ENCODE measurements around the gene PIRT.

PIRT gene

DNA sequence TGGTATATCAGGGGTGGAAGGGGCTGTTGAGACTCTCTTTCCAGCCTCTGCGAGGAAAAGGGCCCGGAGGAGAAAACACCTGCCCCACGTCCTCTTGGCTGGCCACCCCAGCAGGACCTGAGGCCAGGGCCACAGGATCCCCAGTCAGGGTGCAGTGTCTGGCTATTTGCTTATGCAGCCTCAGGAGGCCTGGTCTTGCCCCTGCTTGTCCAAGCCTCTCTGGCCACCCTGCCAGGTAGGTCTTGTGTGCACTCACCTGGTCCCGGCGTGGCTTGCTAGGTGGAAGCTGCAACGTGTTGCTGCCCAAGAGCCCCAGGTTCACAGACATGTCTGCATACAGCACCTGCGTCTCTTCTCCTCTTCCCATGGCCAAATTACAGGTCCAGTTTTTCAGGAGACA is 34.5 kb downstream of the PIRT start (continued):
- TF ChIP-seq PATZ1 (tag by site-specific recombination; IDR thresholded peaks at IDR 0.05): no peak

DNA sequence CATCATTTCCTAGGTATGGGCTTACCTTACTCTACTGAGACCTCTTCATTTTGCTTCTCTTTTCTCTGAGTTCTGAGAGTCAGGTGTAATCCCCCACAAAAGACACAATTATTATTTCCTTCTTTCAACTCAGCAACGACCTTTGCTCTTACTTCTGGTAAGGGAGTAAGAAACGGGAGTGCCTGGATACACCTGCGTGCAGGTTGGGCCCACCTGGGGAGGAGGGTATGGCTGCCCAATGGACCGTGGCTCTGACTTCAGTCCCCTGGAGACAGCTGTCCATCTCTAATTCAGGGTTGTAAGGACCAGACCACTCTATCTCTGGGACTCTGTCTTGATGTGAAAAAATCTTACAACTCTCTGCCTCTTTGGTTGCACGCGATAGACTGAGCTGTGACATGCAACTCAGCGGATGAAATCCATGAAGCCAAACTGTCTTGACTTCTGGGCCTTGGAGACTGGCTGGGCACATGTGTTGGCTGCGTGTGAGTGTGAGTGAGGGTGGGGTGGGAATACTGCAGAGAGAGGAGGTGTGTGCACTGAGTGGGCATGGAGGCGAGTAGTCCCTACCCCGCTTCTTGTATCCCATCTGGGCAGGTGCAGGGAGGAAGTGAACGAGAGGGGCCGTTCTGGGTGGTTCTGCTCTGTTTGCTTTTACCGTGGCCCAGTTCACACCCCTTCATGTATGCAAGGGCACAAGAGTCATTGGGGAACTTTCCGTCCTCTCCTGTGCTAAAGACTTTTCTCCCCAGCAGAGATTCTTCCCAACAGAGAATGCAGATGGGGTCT is 35.2 kb downstream of the PIRT start:
- no peaks in the 10 kb centered on the region for H3K36me3 ChIP-seq (ENCODE audit: control insufficient read depth in 2 of 2, insufficient read depth in 1 of 2, low read length in 2 of 2)
- ChIA-PET CTCF (interaction anchor here (0.6 kb wide), 1 partner anchor 486 kb away, joined by 3 read pairs; no protein-coding TSS in a partner anchor), POLR2A (no interaction called here)
- TF ChIP-seq ZNF404 (tag by site-specific recombination; IDR thresholded peaks at IDR 0.05) (no peak), KLF1 (tag by site-specific recombination; IDR thresholded peaks at IDR 0.05) (no peak), ZNF24 (tag by site-specific recombination; IDR thresholded peaks at IDR 0.05) (no peak), IKZF3 (tag by site-specific recombination; IDR thresholded peaks at IDR 0.05) (no peak), ZNF76 (tag by site-specific recombination; IDR thresholded peaks at IDR 0.05; ENCODE audit: borderline replicate concordance, low read depth) (no peak), ZNF624 (tag by site-specific recombination; IDR thresholded peaks at IDR 0.05) (no peak), ZNF114 (tag by site-specific recombination; IDR thresholded peaks at IDR 0.05) (no peak), ZNF837 (tag by site-specific recombination; IDR thresholded peaks at IDR 0.05) (no peak), ZNF785 (tag by site-specific recombination; IDR thresholded peaks at IDR 0.05) (no peak), ZNF626 (tag by site-specific recombination; IDR thresholded peaks at IDR 0.05) (no peak)
- TF ChIP-seq, protein P1, sequence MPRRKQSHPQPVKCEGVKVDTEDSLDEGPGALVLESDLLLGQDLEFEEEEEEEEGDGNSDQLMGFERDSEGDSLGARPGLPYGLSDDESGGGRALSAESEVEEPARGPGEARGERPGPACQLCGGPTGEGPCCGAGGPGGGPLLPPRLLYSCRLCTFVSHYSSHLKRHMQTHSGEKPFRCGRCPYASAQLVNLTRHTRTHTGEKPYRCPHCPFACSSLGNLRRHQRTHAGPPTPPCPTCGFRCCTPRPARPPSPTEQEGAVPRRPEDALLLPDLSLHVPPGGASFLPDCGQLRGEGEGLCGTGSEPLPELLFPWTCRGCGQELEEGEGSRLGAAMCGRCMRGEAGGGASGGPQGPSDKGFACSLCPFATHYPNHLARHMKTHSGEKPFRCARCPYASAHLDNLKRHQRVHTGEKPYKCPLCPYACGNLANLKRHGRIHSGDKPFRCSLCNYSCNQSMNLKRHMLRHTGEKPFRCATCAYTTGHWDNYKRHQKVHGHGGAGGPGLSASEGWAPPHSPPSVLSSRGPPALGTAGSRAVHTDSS (tag by site-specific recombination; IDR thresholded peaks at IDR 0.05): no peak
- no peaks in the 10 kb centered on the region for H3K4me1 ChIP-seq (ENCODE audit: control insufficient read depth, insufficient read depth, low read length)
- no peak overlapping the region for H3K4me3 ChIP-seq (ENCODE audit: low read depth, low read length)
- no peaks in the 10 kb centered on the region for H3K9me3 ChIP-seq (ENCODE audit: control insufficient read depth, insufficient read depth, low read depth, low read length)
- H3K27ac ChIP-seq (ENCODE audit: extremely low read depth, low read depth, low read length): no peak overlapping the region

DNA sequence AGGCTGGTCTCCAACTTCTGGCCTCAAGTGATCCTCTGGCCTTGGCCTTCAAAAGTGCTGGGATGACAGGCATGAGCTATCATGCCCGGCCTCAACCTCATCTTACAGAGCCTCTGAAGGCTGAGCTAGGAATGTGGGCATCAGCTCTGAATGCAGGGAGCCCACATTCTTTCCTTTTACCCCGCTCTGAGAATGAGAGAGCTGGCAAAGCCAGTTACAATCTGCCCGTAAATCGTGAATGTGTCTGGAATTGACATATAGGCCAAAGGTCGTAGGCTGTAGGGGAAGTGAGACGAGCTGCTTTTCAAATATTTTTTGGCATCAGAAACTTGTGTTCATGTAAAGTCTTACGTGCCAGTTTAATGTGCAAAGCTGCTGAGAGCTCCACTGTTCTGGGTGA is 38.5 kb downstream of the PIRT start:
- no peak overlapping the region for H3K27ac ChIP-seq (ENCODE audit: extremely low read depth, low read depth, low read length)
- ChIA-PET CTCF (interaction anchor here (0.7 kb wide), 2 partner anchors 27 to 64 kb away, joined by 4 read pairs; no protein-coding TSS in a partner anchor), POLR2A (no interaction called here)
- no peaks in the 10 kb centered on the region for H3K4me1 ChIP-seq (ENCODE audit: control insufficient read depth, insufficient read depth, low read length)
- H3K9me3 ChIP-seq (ENCODE audit: control insufficient read depth, insufficient read depth, low read depth, low read length): no peaks in the 10 kb centered on the region
- TF ChIP-seq, protein P2, sequence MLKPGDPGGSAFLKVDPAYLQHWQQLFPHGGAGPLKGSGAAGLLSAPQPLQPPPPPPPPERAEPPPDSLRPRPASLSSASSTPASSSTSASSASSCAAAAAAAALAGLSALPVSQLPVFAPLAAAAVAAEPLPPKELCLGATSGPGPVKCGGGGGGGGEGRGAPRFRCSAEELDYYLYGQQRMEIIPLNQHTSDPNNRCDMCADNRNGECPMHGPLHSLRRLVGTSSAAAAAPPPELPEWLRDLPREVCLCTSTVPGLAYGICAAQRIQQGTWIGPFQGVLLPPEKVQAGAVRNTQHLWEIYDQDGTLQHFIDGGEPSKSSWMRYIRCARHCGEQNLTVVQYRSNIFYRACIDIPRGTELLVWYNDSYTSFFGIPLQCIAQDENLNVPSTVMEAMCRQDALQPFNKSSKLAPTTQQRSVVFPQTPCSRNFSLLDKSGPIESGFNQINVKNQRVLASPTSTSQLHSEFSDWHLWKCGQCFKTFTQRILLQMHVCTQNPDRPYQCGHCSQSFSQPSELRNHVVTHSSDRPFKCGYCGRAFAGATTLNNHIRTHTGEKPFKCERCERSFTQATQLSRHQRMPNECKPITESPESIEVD (tag by site-specific recombination; IDR thresholded peaks at IDR 0.05): no peak
- TF ChIP-seq ZNF449 (tag by site-specific recombination; IDR thresholded peaks at IDR 0.05) (no peak), ZNF776 (tag by site-specific recombination; IDR thresholded peaks at IDR 0.05; ENCODE audit: borderline replicate concordance) (no peak), ZNF223 (tag by site-specific recombination; IDR thresholded peaks at IDR 0.05) (no peak), ZNF585B (tag by site-specific recombination; IDR thresholded peaks at IDR 0.05) (no peak), ZNF626 (tag by site-specific recombination; IDR thresholded peaks at IDR 0.05) (no peak), ZNF202 (tag by site-specific recombination; IDR thresholded peaks at IDR 0.05; ENCODE audit: borderline replicate concordance) (no peak)
- TF ChIP-seq, protein P3, sequence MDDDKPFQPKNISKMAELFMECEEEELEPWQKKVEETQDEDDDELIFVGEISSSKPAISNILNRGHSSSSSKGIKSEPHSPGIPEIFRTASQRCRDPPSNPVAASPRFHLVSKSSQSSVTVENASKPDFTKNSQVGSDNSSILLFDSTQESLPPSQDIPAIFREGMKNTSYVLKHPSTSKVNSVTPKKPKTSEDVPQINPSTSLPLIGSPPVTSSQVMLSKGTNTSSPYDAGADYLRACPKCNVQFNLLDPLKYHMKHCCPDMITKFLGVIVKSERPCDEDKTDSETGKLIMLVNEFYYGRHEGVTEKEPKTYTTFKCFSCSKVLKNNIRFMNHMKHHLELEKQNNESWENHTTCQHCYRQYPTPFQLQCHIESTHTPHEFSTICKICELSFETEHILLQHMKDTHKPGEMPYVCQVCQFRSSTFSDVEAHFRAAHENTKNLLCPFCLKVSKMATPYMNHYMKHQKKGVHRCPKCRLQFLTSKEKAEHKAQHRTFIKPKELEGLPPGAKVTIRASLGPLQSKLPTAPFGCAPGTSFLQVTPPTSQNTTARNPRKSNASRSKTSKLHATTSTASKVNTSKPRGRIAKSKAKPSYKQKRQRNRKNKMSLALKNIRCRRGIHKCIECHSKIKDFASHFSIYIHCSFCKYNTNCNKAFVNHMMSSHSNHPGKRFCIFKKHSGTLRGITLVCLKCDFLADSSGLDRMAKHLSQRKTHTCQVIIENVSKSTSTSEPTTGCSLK (tag by site-specific recombination; IDR thresholded peaks at IDR 0.05): no peak
- no peak overlapping the region for H3K4me3 ChIP-seq (ENCODE audit: low read depth, low read length)
- no peaks in the 10 kb centered on the region for H3K36me3 ChIP-seq (ENCODE audit: control insufficient read depth in 2 of 2, insufficient read depth in 1 of 2, low read length in 2 of 2)
